GM18870 (cell line): ENCODE measurements around the gene MEIG1.
"Not testable (repeated sequence)": the region's sequence is repeated elsewhere in the genome, so short reads cannot be mapped to it uniquely, and the experiment has no call there.

ENCODE experiments used
- ATAC-seq: cut with Tn5 transposase; IDR thresholded peaks from one replicate; pipeline ENCODE4 v1.9.1; 2021; ENCODE audit warnings: moderate library complexity; ENCODE audit not compliant: unreplicated experiment

The MEIG1 gene

DNA sequence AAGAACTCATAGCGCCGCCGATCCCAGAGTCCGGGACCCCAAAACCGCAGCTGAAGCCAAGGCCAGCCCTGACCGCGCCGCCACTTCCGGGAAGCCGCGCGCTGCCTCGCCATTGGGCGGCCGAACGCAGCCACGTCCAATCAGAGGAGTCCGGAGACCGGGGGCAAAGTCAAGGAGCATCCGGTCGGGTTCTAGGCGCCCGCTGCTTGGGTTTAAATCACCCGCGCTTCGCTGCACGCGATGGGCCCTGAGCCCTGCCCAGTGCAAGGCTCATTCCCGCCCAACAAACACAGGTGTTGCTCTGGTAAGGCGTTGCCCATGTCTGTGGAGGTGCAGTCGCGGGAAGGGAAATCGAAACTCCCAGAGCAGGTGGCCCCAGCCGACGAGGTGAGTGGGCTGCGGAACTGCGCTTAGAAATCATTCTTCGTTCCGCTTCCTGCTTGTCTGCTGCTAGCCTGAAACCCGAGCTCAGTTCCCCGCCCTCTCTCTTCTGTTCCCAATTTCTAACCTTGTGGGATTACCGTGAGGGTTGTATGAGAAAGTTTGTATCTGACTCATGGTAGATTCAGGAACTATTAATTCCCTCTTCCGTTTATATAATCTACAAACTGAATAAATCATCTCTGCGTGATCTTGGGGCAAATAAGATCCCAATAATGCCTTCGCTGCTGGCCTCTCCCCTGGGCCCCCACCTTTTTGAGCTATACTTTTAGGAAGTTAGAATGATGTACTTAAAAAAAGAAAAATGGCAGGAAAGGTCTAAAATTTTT is 5.0 kb upstream of the MEIG1 start, which contains the start of gene DCLRE1C:
TSS of gene DCLRE1C (minus strand) at position 96 of the 770 bp plus-strand sequence. CDS start at position 10, 86 bp downstream.
- peak; percentile 62 for ATAC-seq

DNA sequence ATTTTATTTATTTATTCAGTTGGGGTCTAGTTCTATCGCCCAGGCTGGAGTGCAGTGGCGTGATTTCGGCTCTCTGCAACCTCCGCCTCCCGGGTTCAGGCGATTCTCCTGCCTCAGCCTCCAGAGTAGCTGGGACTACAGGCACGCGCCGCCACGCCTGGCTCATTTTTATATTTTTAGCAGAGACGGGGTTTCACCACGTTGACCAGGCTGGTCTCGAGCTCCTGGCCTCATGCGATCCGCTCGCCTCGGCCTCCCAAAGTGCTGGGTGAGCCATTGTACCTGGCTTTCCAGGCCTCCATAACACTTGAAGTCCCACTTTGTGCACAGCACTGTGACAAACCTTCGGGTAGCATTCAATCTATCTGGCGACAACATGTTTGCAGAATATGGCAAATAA is 4.3 kb upstream of the MEIG1 start:
- no peak for ATAC-seq

DNA sequence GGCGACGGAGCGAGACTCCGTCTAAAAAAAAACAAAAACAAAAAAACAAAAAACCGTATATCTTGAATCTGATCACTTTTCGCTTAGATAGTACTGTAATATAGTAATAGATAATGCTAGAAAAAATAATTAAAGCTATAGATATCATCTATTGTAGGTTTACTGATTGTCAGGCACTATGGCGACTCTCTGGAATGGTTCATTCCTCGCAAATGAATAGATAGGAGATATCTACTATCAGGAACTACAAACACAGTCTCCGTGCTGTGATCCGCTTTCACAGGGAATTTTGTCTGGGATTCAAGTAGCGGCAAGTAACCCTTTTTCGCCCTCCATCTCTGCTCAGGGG is 342 bp upstream of the MEIG1 start:
- ATAC-seq, result no peak

DNA sequence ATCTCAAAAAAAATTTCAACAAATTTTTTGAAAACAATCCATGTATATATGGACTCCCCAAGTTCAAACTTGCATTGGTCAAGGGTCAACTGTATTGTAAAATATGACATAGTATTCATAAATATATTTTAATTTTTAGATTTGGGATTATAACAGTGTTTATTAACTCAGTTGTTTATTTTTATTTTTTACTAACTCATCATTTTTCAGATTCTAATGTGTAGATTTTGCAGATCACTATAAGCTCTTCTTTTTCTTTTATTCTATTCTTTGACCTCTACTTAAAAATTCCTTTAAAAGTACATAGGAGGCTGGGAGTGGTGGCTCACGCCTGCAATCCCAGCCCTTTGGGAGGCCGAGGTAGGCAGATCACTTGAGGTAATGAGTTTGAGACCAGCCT is 8.7 kb downstream of the MEIG1 start:
- ATAC-seq, result no peak

DNA sequence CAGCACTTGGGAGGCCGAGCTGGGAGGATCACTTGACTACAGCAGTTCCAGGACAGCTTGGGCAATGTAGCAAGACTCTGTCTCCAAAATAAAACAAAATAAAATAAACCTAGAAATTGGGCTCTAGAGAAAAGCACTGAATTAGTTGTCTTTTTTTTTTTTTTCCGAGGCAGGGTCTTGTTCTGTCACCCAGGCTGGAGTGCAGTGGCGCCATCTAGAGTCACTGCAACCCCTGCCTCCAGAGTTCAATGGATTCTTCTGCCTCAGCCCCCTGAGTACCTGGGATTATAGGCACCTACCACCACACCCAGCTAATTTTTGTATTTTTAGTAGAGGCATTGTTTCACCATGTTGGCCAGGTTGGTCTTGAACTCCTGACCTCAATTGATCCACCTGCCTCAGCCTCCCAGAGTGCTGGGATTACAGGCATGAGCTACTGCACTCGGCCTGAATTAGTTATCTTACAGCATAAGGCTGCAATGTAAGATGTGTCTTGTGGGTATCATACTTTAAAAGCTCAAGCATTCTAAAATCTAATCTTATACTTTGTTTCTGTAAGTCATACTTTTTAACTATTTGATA is 12.8 kb downstream of the MEIG1 start:
- no peak for ATAC-seq

DNA sequence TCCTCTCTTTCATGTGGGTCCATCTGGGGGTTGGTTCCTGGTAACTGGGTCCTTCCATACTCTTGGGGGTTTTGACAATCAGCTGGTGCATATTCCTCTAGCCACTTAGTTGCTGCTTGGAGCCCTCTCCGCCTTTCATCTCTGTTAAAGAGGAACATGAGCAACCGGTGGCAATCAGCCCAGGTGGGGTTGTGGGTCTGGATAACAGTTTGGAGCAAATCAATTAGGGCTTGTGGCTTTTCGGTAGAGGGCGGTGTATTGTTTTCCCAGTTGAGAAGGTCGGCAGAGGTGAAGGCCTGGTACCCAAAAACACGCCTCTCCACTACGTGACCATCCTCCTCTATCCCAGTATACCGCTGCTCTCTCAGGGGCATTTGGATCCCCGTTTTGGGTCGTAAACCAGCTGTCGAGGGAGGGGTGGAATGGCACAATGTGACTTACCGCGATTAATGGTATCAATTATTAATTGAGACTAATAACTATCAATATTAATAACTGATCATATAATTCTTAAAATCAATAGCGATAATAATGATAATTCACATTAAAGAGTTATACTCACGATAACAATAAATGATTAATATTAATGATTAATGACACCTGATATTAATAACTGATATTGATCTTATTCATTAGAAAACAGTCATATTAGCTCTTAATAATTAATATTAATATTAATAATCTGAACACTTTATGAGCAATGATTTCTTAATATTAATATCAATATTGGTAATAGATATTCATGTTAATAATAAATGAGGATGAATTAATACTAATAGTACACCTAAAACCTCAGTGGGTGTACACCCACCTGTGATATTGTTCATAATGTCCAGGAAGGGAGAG is 15.2 kb downstream of the MEIG1 start:
- ATAC-seq, result not testable (repeated sequence)

DNA sequence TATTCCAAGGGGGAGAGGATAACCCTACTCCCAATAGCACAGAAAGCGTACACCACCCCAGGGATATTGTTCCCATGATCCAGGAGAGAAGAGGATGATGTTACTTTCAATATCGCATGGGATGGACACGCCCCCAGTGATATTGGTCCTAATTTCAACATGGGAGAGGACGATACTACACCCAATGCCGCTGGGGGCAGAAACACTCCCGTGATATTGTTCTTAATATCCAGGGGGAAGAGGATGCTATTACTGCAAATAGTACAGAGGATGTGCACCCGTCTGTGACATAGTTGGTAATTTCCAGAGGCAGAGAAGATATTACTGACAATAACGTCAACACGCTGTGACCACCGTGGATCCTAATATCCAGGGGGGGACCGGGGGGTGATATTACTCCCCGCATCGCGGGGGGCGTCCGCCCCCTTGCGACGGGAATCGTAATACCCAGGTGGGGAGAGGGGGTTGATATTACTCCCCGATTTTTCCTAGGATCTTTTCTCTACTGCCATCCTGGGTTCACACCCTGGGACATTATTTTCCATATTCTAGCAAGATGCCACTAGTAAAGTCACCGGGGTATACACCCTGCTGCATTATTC is 16.6 kb downstream of the MEIG1 start:
- no peak for ATAC-seq

DNA sequence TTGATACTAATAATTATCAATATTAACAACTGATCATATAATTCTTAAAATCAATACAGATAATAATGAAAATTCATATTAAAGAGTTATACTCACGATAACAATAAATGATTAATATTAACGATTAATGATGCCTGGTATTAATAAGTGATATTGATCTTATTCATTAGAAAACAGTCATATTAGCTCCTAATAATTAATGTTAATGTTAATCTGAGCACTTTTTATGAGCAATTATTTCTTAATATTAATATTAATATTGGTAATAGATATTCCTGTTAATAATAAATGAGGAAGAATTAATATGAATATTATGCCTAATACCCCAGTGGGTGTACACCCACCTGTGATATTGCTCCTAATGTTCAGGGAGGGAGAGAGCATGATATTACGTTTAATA is 23.6 kb downstream of the MEIG1 start:
- ATAC-seq, result no peak

DNA sequence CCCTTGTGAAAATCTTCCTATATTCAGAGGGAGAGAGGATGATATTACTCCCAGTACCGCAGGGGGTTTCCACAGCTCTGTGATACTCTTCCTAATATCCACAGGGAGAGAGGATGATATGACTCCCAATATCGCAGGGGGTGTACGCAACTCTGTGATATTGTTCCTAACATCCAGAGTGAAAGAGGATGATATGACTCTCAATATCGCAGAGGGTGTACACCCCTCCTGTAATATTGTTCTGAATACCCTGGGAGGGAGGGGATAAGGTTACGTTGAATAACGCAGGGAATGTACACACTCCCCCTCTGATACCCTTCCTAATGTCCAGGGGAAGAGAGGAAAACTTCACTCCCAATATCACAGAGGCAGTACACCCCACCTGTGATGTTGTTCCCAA is 30.4 kb downstream of the MEIG1 start:
- not testable (repeated sequence) for ATAC-seq

DNA sequence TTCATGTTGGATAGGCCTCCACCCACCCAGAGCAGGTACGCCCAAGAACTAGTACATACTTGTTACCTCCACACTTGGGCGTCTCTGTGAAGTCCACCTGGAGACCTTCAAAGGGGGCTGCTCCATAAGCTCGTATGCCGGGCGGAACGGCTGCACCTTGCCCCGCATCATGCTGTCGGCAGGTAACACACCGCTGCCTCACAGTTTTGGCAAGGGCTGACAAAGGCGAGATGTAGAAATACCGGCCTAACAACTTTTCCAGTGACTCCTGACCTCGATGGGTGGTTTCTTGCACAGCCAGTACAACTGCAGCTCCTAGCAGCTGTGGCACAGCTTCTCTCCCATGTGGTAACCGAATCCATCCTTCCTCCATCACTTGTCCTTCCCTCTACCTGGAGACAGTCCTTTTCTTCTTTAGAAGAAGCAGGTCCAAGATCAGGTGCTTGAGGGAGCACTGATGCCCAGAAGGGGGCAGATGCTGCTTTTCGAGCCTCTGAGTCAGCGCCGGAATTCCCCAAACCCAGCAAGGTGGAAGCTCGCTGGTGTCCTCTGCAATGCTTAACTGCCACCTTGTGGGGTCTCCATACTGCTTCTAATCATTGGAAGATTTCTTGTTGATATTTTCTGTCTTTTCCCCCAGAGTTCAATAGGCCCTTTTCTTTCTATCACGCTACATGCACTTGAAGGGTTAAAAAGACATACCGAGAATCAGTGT is 32.0 kb downstream of the MEIG1 start:
- not testable (repeated sequence) for ATAC-seq

DNA sequence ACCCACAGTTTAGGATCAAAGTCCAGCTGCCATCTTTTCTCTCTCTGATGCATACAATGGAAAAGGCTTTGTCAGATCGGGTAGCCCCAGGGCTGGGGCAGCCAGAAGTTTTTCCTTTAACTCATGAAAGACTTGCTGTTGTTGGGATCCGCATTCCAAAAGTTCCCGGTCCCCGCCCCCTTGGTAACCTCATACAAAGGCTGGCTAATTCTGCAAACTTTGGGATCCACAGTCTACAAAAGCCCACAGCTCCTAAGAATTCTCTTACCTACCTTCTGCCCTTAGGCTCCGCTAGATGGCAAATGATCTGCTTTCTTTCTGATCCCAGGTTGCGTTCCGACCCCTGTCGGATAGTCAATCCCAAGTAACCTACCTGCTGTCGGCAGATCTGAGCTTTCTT is 33.1 kb downstream of the MEIG1 start:
- not testable (repeated sequence) for ATAC-seq

DNA sequence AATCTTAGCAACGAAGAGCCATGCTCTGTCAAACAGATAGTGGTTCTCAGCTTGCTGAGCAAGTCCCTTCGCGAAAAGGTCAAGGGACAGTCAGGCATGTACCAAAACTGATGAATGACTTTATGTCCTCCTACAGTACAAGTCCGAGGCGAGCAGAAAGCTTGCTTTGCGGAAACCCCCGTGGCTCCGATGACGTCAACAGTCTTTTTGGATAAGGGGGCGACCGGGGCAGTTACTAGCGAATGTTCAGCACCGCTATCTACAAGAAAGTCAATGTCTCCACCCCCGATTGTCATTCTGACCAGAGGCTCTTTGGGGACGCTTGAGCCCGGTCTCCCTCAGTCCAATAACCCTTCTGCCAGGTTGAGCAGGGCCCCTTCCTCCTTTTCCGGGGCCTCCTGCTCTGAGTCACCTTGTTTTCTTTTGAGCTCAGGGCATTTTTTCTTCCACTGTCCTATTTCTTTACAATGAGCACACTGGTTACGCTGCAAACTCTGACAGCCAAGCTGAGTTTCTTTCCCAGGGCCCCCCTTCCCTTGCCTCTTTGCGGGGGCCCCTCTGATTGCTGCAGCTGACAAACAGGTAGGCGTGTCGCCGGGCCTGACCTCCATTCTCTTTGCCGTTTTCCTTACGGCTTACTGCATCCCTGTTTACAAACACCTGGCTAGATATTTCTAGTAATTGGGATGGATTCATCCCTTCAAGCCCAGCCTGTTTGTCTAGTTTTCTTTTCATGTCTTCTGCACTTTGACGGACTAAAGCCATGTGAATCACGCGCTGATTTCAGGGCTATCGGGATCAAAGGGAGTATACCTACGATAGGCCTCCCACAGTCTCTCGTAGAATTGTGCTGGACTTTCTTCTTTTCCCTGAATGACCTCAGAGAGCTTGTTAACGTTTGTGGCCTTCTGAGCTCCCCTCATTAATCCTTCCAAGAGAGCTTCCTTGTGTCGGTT is 34.6 kb downstream of the MEIG1 start:
- not testable (repeated sequence) for ATAC-seq

DNA sequence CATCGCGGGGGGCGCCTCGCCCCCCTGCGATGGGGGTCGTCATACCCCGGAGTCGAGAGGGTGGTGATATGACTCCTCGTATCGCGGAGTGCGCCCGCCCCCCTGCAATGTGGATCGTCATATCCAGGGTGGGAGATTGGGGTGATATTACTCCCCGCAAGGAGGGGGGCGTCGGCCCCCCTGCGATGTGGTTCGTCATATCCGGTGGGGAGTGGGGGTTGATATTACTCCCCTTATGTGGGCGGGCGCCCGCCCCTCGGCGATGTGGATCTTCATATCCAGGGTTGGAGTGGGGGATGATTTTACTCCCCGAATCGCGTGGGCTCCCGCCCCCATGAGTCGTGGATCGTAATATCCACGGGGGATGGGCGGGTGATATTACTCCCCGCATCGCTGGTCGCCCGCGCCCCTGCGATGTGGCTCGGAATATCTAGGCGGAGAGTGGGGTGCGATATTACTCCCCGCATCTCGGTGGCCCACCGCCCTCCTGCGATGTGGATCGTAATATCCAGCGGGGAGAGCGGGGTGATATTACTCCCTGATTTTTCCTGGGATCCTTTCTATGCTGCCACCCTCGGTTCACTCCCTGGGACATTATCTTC is 36.9 kb downstream of the MEIG1 start:
- no peak for ATAC-seq

DNA sequence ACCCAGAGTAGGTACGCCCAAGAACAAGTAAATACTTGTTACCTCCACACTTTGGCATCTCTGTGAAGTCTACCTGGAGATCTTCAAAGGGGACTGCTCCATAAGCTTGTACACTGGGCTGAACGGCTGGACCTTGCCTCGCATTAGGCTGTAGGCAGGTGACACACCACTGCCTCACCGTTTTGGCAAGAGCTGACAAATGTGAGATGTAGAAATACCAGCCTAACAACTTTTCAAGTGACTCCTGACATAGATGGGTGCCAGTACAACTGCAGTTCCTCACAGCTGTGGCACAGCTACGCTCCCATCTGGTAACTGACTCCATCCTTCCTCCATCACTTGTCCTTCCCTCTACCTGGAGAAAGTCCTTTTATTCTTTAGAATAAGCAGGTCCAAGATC is 54.3 kb downstream of the MEIG1 start:
- ATAC-seq, result not testable (repeated sequence)

DNA sequence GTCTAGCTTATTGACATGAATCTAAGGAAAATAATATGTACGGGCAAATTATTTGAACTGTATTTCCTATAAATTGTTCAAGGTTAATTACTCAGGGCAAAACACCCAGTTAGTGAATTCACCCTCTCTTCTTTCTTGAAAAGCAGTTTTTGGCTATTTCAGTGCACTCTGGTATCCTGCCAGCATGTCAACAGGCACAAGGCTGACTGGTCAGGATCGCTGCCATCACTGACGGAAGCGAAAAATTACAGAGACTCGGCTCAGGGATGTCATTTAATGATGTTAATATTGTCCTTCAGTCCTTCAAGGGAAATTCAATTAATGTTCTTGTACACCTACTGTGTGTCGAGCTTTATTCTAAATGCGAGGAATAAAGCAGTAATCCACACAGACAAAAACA is 56.3 kb downstream of the MEIG1 start:
- no peak for ATAC-seq

DNA sequence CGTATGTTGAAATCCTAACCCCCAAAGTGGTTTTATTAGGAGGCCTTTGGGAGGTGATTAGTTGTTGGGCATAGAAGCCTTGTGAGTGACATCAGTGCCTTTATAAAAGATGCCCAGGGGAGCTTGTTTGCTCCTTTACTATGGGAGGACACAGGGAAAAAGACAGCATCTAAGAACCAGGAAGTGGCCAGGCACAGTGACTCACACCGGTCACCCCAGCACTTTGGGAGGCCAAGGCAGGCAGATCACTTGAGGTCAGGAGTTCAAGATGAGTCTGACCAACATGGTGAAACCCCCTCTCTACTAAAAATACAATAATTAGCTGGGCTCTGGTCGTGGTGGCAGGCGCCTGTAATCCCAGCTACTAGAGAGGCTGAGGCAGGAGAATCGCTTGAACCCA is 61.8 kb downstream of the MEIG1 start:
- not testable (repeated sequence) for ATAC-seq
